Tibial nerve (tissue), 3 donors: ENCODE data around the gene DTWD1.

Experiments used
- CTCF ChIP-seq, 5 experiments: fragments of 200-600 bp in 3 of 5; fragments of 450-650 bp in 2 of 5; sonication (generic) in 3 of 5; IDR thresholded peaks; one replicate each; pipeline ENCODE4 v1.5.1; 2016 to 2019; ENCODE audit warnings: antibody characterized with exemption in 5 of 5, mild to moderate bottlenecking in 3 of 5, moderate library complexity in 2 of 5
- POLR2A ChIP-seq, 2 donors: fragments of 450-650 bp; IDR thresholded peaks; one replicate each; pipeline ENCODE4 v1.6.1; 2017; ENCODE audit warnings: antibody characterized with exemption in 2 of 2, mild to moderate bottlenecking in 2 of 2, moderate library complexity in 2 of 2

- TF ChIP-seq POLR2A (IDR thresholded peaks at IDR 0.05) = no peak
- TF ChIP-seq CTCF (IDR thresholded peaks at IDR 0.05) = no peak
Measured at GRCh38 chr15:49644364-49644794, 23.5 kb downstream of the DTWD1 start.
